B cell (primary cell): ENCODE data around the gene ERG. TPM values are rescaled to one million over a fixed set of nuclear protein-coding genes. Genes with fewer than 3 reads are reported as not detected.

Experiments used
- ATAC-seq: fragments of 200-7000 bp; cut with Tn5 transposase; one replicate; pipeline ENCODE4 v1.10.0; 2021; ENCODE audit warnings: low read depth, mild to moderate bottlenecking, moderate number of reproducible peaks, moderate library complexity
- CTCF ChIA-PET: fragments of 350-600 bp; sonication (Branson Sonifier 250); formaldehyde crosslinking; loops from one replicate; lab custom pipeline; 2021; ENCODE audit warnings: antibody characterized with exemption, inconsistent platforms; lab: Charles Lee
- POLR2A ChIA-PET: fragments of 350-600 bp; sonication (Branson Sonifier 250); formaldehyde crosslinking; loops from one replicate; lab custom pipeline; 2021; ENCODE audit warnings: antibody characterized with exemption; lab: Charles Lee
- DNase-seq: peaks from one replicate; pipeline ENCODE4 v3.0.0; 2013
- H2AFZ ChIP-seq: 2 replicates; pipeline ENCODE4 v1.6.1; 2012; ENCODE audit warnings: mild to moderate bottlenecking, low read depth, low read length; ENCODE audit not compliant: insufficient read depth, poor library complexity, severe bottlenecking
- H3K27ac ChIP-seq, 2 donors: 1 replicate in 1 of 2; 2 replicates in 1 of 2; pipeline ENCODE4 v1.5.1; 2012 to 2013; ENCODE audit warnings: low read length in 2 of 2, mild to moderate bottlenecking in 2 of 2, moderate library complexity in 1 of 2
- H3K27me3 ChIP-seq, 4 experiments: fragments of 200-600 bp in 1 of 4; sonication (generic) in 1 of 4; replicated peaks in 1 of 4; 1 replicate in 2 of 4; 2 replicates in 2 of 4; pipeline versions ENCODE4 v1.6.1 to v1.7.0; 2013 to 2016; ENCODE audit warnings: low read length in 3 of 4, mild to moderate bottlenecking in 2 of 4, mixed read lengths in 1 of 4, moderate library complexity in 1 of 4; ENCODE audit not compliant: insufficient read depth in 4 of 4, control insufficient read depth in 3 of 4; ENCODE audit errors: control extremely low read depth in 1 of 4
- H3K36me3 ChIP-seq, 2 experiments: replicated peaks in 1 of 2; 1 replicate in 1 of 2; 2 replicates in 1 of 2; pipeline versions ENCODE4 v1.6.1 to v1.7.1; 2013; ENCODE audit warnings: low read length in 1 of 2; ENCODE audit not compliant: insufficient read depth in 2 of 2, control insufficient read depth in 1 of 2; ENCODE audit errors: control extremely low read depth in 1 of 2, extremely low read depth in 1 of 2
- H3K4me1 ChIP-seq, 2 donors: fragments of 200-600 bp in 1 of 2; sonication (generic) in 1 of 2; 1 replicate in 1 of 2; 2 replicates in 1 of 2; pipeline versions ENCODE4 v1.5.1 to v1.6.1; 2013 to 2017; ENCODE audit warnings: low read length in 2 of 2; ENCODE audit not compliant: control insufficient read depth in 2 of 2, insufficient read depth in 2 of 2
- H3K4me2 ChIP-seq: replicated peaks from 2 replicates; pipeline ENCODE3; 2012; ENCODE audit warnings: mild to moderate bottlenecking, low read depth, low read length; ENCODE audit not compliant: poor library complexity, severe bottlenecking
- H3K4me3 ChIP-seq, 5 experiments: fragments of 200-600 bp in 1 of 5; sonication (generic) in 1 of 5; 1 replicate in 3 of 5; 2 replicates in 2 of 5; pipeline versions ENCODE4 v1.5.1 to v1.7.0; 2011 to 2016; ENCODE audit warnings: low read length in 4 of 5, mild to moderate bottlenecking in 4 of 5, low read depth in 2 of 5, control low read depth in 1 of 5, moderate library complexity in 1 of 5; ENCODE audit not compliant: insufficient read depth in 1 of 5; ENCODE audit errors: control extremely low read depth in 1 of 5, extremely low read depth in 1 of 5
- H3K79me2 ChIP-seq: fragments of 200-600 bp; sonication (generic); one replicate; pipeline ENCODE4 v1.6.0; 2016; ENCODE audit warnings: low read length; ENCODE audit not compliant: control insufficient read depth, insufficient read depth
- H3K9ac ChIP-seq: fragments of 200-600 bp; sonication (generic); 2 replicates; pipeline ENCODE4 v1.6.1; 2017; ENCODE audit warnings: mild to moderate bottlenecking, low read length, moderate library complexity
- H3K9me3 ChIP-seq, 3 donors: one replicate each; pipeline versions ENCODE4 v1.6.1 to v1.7.1; 2013; ENCODE audit warnings: low read length in 2 of 3; ENCODE audit not compliant: control insufficient read depth in 2 of 3, insufficient read depth in 1 of 3; ENCODE audit errors: control extremely low read depth in 1 of 3
- H4K20me1 ChIP-seq: 2 replicates; pipeline ENCODE4 v1.6.0; 2012; ENCODE audit warnings: mild to moderate bottlenecking, low read length; ENCODE audit not compliant: insufficient read depth, control insufficient read depth, poor library complexity, severe bottlenecking
- H3K27ac Mint-ChIP-seq: one replicate; pipeline ENCODE4 v1.8.0; 2021; ENCODE audit warnings: mixed read lengths
- H3K27me3 Mint-ChIP-seq: one replicate; pipeline ENCODE4 v1.8.0; 2021; ENCODE audit warnings: mixed read lengths
- H3K4me1 Mint-ChIP-seq: one replicate; pipeline ENCODE4 v1.8.0; 2021; ENCODE audit warnings: mixed read lengths
- H3K4me3 Mint-ChIP-seq: one replicate; pipeline ENCODE4 v1.8.0; 2021; ENCODE audit warnings: mixed read lengths
- H3K9me3 Mint-ChIP-seq: one replicate; pipeline ENCODE4 v1.8.0; 2022; ENCODE audit warnings: mixed read lengths; ENCODE audit not compliant: insufficient read depth
- EZH2 ChIP-seq: IDR thresholded peaks from 2 replicates; pipeline ENCODE4 v1.6.1; 2012; ENCODE audit warnings: borderline replicate concordance, low read depth, mild to moderate bottlenecking, moderate library complexity, low read length; ENCODE audit not compliant: insufficient read depth, poor library complexity, severe bottlenecking
- WGBS: methylation state at CpG from one replicate; pipeline ENCODE4 v1.1.5; 2013; ENCODE audit warnings: missing lambda C conversion rate; ENCODE audit not compliant: insufficient coverage; 5-methylcytosine and 5-hydroxymethylcytosine counted together
- intact Hi-C: fragments of 100-400 bp; cut with micrococcal nuclease; formaldehyde crosslinking; loops from one replicate; pipeline ENCODE4 v1.10.0; 2022
- polyA plus RNA-seq: library from polyadenylated mRNA; depleted of rRNA; stranded (reverse); fragments of >200 nt; gene quantifications from 2 replicates; pipeline ENCODE4 v1.2.3, GENCODE V29; 2012
- total RNA-seq, 2 donors: library from RNA; stranded (reverse); fragments of 120-200 nt in 1 of 2; gene quantifications; 1 replicate in 1 of 2; 2 replicates in 1 of 2; pipeline versions ENCODE4 v1.2.3 to v1.2.4, GENCODE V29; 2013 to 2022
- TF ChIP-seq, protein P1 (sequence below): fragments of 200-600 bp; IDR thresholded peaks from one replicate; pipeline ENCODE4 v1.8.0; 2022; ENCODE audit warnings: antibody characterized with exemption, mild to moderate bottlenecking

ERG gene
- total and polyA plus RNA-seq, 2 donors (not counting 1 experiment from before 2014, with no cell fraction given), result 0.17 TPM; not detected in 1

DNA sequence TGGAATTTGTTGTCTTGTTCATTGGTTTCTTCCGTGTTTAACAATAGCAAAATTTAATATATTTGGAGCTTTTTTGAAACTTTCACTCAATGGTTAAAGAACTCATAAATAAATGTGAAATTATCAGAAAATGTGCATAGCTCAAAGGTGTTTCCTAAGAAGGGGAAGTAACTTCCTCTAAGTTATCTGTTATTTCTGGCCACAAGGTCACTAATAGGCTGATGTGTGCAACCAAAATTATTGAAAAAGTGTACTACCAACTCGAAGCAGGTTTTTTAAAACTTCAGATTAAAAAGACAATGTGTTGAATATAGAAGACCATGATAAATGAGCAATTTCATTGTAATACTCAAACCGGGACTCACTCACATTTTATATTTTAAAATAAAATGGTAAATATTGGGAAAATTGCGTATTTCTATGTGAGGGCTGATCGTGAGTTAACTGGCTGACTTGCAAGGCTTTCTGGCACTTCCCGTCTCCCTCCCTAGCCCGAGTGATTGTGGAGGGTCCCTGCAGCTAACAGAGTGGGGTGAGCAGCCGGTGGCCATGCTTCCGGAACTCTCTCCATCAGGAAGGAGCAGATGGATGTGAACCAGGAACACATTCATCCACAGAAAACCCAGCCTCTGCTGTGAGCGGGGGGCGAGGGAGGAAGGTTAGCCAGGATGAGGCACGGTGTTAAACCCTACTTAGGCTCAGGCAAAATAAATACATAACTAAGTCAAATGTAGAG, 96.9 kb downstream of the ERG start:
- ChIA-PET CTCF (no interaction called here), POLR2A (no interaction called here)
- Histone ChIP-seq H3K4me2 (no peak overlapping the region), H3K4me1 (no peaks in the 10 kb centered on the region), H3K27me3 (no peaks in the 10 kb centered on the region), H2AFZ (no peak overlapping the region), H3K79me2 (no peaks in the 10 kb centered on the region), H3K9me3 (peaks cover 0 to 5% (median 0%) of the 10 kb centered on the region in 3 donors), H4K20me1 (no peaks in the 10 kb centered on the region), H3K27ac (no peak overlapping the region), H3K4me3 (no peak overlapping the region), H3K36me3 (no peaks in the 10 kb centered on the region), H3K9ac (no peak overlapping the region)
- no peak for DNase-seq
- no peak overlapping the region for H3K4me3 Mint-ChIP-seq
- no peaks in the 10 kb centered on the region for H3K27me3 Mint-ChIP-seq
- no peak overlapping the region for H3K27ac Mint-ChIP-seq
- H3K4me1 Mint-ChIP-seq, result no peaks in the 10 kb centered on the region
- TF ChIP-seq, protein P1, sequence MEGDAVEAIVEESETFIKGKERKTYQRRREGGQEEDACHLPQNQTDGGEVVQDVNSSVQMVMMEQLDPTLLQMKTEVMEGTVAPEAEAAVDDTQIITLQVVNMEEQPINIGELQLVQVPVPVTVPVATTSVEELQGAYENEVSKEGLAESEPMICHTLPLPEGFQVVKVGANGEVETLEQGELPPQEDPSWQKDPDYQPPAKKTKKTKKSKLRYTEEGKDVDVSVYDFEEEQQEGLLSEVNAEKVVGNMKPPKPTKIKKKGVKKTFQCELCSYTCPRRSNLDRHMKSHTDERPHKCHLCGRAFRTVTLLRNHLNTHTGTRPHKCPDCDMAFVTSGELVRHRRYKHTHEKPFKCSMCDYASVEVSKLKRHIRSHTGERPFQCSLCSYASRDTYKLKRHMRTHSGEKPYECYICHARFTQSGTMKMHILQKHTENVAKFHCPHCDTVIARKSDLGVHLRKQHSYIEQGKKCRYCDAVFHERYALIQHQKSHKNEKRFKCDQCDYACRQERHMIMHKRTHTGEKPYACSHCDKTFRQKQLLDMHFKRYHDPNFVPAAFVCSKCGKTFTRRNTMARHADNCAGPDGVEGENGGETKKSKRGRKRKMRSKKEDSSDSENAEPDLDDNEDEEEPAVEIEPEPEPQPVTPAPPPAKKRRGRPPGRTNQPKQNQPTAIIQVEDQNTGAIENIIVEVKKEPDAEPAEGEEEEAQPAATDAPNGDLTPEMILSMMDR, result no peak
- no peak for TF ChIP-seq EZH2
- ATAC-seq, result no peak
- WGBS, result 70% methylated on average over 2 of the region's 12 CpGs
- intact Hi-C loops, result no loop called here
- no peaks in the 10 kb centered on the region for H3K9me3 Mint-ChIP-seq

- Histone ChIP-seq H2AFZ (no peak overlapping the region), H4K20me1 (no peaks in the 10 kb centered on the region), H3K79me2 (no peaks in the 10 kb centered on the region), H3K27ac (no peak overlapping the region), H3K36me3 (no peaks in the 10 kb centered on the region), H3K9me3 (peaks cover 0 to 5% (median 0%) of the 10 kb centered on the region in 3 donors), H3K27me3 (no peaks in the 10 kb centered on the region), H3K9ac (no peak overlapping the region), H3K4me1 (no peaks in the 10 kb centered on the region), H3K4me2 (no peak overlapping the region), H3K4me3 (no peak overlapping the region)
- ATAC-seq, result no peak
- Mint-ChIP-seq H3K27me3 (no peaks in the 10 kb centered on the region), H3K27ac (no peak overlapping the region), H3K4me3 (no peak overlapping the region), H3K4me1 (no peaks in the 10 kb centered on the region), H3K9me3 (no peaks in the 10 kb centered on the region)
- ChIA-PET POLR2A (no interaction called here), CTCF (no interaction called here)
- intact Hi-C loops, result no loop called here
- DNase-seq, result no peak
- no peak for TF ChIP-seq EZH2
- TF ChIP-seq, protein P1, result no peak
- 88% methylated on average over 11 of the region's 13 CpGs for WGBS
These were observed 97.9 kb downstream of the ERG start for GRCh38 chr21:38400195-38400919.
